GM12891 (cell line): ENCODE measurements around the gene KLLN.
"Not testable (repeated sequence)": the region's sequence is repeated elsewhere in the genome, so short reads cannot be mapped to it uniquely, and the experiment has no call there.

Experiments
- DNase-seq: peaks from one replicate; pipeline ENCODE4 v3.0.0; 2011; ENCODE audit warnings: low spot score; ENCODE audit not compliant: insufficient read length
- FAIRE-seq: peaks from 2 replicates; lab custom pipeline; 2011; peaks lifted over from hg19 to GRCh38; lab: Jason Lieb, UNC
- PAX5 ChIP-seq: IDR thresholded peaks from 2 replicates; pipeline ENCODE4 v1.6.1; 2011; ENCODE audit warnings: low read length, moderate library complexity, mild to moderate bottlenecking; ENCODE audit not compliant: insufficient read depth, severe bottlenecking
- POLR2A ChIP-seq: IDR thresholded peaks from 2 replicates; pipeline ENCODE4 v1.6.1; 2011; ENCODE audit warnings: low read depth, low read length, control low read depth
- POLR2AphosphoS5 ChIP-seq: IDR thresholded peaks from 2 replicates; pipeline ENCODE4 v1.6.1; 2011; ENCODE audit warnings: low read depth, low read length, control low read depth
- POU2F2 ChIP-seq: IDR thresholded peaks from 2 replicates; pipeline ENCODE4 v1.6.1; 2011; ENCODE audit warnings: low read depth, mild to moderate bottlenecking, control low read depth, low read length, moderate library complexity
- SPI1 ChIP-seq: IDR thresholded peaks from 2 replicates; pipeline ENCODE4 v1.6.1; 2011; ENCODE audit warnings: low read depth, low read length, control low read depth
- TAF1 ChIP-seq: IDR thresholded peaks from 2 replicates; pipeline ENCODE4 v1.6.1; 2011; ENCODE audit warnings: low read depth, low read length, control low read depth

KLLN gene

DNA sequence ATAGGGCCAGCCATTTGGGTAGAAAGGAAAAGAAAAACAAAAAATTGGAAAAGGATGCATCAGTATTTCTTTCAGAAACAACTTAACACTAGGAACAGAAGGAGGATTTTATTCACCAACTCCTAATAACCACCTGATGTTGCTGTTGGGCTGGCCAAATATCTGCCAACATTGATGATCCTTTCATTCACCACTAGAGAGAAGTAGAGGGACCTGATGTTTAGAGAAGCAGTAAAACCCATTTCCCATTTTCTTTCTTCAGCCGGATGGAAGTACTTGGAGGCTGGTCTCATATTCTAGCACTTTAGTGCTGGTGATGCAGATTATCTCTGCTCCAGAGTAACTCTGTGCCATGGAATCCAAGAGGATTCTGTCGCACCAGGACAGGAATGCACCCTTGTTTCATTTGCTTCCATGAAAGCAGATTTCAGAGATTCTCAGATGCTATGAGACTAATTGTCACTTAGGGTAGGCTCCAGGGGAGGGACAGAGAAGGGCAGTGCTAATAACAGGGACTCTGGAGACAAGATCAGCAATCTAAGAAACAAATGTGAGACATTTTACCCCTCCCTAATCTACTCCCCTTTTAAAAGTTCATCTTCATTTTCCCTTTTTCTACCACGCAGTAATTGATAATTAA is 3.1 kb downstream of the KLLN start:
- peak; percentile 63 for TF ChIP-seq SPI1
- TF ChIP-seq PAX5, result no peak
- no peak for FAIRE-seq
- no peak for DNase-seq

DNA sequence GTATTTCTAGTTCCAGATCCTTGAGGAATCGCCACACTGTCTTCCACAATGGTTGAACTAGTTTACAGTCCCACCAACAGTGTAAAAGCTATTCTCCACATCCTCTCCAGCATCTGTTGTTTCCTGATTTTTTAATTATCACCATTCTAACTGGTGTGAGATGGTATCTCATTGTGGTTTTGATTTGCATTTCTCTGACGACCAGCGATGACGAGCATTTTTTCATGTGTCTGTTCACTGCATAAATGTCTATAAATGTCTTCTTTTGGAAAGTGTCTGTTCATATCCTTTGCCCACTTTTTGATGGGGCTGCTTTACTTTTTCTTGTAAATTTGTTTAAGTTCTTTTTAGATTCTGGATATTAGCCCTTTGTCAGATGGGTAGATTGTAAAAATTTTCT is 7.7 kb downstream of the KLLN start:
- DNase-seq, FAIRE-seq: not testable (repeated sequence)

DNA sequence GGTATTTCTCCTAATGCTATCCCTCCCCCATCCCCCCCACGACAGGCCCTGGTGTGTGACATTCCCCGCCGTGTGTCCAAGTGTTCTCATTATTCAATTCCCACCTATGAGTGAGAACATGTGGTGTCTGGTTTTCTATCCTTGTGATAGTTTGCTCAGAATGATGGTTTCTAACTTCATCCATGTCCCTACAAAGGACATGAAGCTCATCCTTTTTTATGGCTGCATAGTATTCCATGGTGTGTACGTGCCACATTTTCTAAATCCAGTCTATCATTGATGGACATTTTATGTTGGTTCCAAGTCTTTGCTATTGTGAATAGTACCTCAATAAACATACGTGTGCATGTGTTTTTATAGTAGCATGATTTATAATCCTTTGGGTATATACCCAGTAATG is 8.1 kb downstream of the KLLN start:
- FAIRE-seq, DNase-seq: not testable (repeated sequence)

DNA sequence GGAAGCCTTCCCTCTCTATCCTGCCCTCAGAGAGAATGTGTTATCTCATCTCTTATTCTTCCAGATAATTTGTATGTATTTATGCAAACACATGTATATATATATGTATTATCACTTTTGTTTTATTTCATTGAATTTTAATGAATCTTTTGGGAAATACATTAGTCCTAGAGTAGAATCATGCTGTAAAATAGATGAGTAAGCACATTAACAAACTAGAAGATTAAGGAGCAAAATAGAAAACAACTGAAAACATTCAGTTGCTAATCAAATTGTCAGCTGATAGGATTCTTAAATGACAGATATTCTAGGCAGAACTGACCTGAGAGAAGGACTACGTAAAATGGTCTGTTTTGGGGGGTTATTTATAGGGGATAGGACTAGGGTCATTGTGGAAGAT is 11.2 kb downstream of the KLLN start:
- no peak for TF ChIP-seq TAF1
- no peak for TF ChIP-seq POU2F2
- TF ChIP-seq PAX5, result no peak
- no peak for TF ChIP-seq POLR2AphosphoS5
- no peak for TF ChIP-seq SPI1
- DNase-seq (no peak), FAIRE-seq (no peak)

DNA sequence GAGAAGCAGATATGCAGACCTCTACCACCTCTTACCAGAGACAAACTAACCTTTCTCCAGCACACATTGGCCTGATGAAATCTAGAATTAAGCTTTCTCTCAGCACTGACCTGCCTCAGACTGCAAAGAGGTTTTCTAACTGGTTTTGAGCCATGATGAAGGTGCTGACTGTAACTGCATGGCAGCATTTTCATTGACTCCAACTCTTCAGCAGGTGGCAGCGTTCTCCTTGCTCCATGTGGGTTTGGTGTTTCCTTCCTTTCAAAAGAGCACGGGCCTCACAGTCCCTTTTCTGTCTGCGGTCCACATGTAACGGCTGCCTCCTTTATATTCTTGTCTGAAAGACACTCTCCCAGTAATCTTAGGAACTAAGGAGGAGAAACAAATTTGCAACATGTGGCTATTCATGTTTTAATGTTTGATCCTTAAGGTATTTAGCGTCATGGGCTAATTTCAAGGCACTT is 12.6 kb downstream of the KLLN start:
- TF ChIP-seq TAF1 (no peak), POLR2AphosphoS5 (no peak), SPI1 (no peak), POLR2A (no peak), POU2F2 (no peak), PAX5 (no peak)
- DNase-seq (no peak), FAIRE-seq (peak; percentile 98)

DNA sequence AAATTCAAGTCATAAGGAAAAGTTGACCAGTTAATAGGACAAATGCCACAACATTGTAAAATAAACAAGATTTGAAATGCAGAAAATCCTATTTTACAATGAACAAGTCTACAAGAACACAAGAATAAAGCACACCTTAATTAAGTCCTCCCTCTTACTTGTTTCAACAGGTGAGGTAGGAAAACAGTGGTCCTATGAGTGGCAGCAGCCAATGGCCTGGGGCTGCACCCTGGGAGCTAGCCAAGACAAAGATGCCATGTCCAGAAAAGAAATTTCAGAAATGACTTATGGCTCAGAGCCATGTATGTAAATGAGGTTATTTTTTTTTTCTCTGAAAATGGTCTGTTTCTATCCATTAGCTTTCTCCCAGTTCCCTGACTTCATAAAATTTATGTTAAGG is 14.3 kb downstream of the KLLN start:
- FAIRE-seq, result no peak
- TF ChIP-seq PAX5 (no peak), TAF1 (no peak), POLR2A (no peak), SPI1 (no peak), POLR2AphosphoS5 (no peak), POU2F2 (no peak)
- DNase-seq, result no peak

DNA sequence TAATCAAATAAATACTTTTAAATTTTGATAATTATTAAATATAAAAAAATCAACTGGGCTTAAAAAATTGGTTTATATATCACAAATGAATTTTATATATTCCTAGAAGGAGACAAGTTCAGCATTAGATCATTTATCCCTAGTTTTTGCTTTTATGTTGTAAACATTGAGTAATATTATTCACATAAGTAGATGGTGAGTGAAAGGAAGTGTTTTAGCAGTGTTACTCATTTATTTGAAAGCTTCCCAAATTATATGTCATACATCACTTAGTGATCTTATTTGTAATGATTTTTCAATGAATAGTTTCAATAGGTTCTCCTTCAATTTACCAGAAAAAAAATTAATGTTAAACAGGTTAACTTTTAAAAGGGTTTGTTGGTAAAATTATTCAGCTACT is 15.8 kb downstream of the KLLN start:
- FAIRE-seq, result no peak
- TF ChIP-seq SPI1 (no peak), POLR2A (no peak), POLR2AphosphoS5 (no peak), POU2F2 (no peak), PAX5 (no peak), TAF1 (no peak)
- DNase-seq, result no peak

DNA sequence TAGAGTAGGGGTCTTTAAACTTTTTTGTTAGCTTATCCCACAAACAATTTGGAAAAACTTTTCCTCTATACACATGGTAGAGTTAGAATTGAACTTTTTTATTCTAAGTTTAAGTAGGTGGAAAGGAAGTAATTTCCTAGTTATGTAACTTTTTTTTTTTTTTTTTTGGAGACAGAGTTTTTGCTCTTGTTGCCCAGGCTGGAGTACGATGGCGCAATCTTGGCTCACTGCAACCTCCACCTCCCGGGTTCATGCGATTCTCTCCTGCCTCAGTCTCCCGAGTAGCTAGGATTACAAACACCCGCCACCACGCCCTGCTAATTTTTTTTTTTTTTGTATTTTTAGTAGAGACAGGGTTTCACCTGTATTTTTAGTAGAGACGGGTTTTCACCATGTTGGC is 16.6 kb downstream of the KLLN start:
- DNase-seq, FAIRE-seq: not testable (repeated sequence)

DNA sequence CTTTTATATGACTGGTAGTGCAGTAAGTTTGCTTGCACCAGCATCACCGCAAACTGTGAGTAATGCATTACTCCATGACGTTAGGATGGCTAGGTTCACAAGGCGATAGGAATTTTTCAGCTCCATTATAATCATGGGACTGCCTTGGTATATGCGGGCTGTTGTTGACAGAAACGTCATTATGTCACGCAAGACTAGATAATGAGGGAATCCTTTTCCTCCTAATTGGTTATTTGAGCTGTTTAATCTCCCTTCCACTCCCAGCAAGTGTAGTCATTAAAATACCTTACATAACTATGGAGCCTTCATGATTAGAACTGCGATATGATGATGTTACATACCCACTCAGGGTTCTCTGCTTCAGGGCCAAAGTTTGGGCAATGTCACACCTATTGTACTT is 17.3 kb downstream of the KLLN start:
- FAIRE-seq (peak; percentile 72), DNase-seq (no peak)
- TF ChIP-seq POU2F2, result no peak
- no peak for TF ChIP-seq PAX5
- no peak for TF ChIP-seq TAF1
- no peak for TF ChIP-seq POLR2AphosphoS5
- TF ChIP-seq SPI1, result no peak
- TF ChIP-seq POLR2A, result no peak

DNA sequence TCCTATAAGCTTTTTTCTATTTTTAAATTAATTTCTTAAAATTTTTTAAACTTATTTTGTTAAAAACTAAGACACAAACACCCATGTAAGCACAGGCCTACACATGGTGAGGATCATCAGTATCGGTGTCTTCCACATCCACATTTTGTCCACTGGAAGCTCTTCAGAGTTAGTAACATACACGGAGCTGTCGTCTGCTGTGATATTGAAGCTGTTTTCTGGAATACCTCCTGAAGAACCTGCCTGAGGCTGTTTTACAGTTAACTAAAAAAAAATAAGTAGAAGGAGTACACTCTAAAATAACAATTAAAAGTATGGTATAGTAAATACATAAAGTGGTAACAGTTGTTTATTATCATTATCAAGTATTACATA is 17.7 kb downstream of the KLLN start:
- FAIRE-seq, result no peak
- TF ChIP-seq POLR2AphosphoS5 (no peak), POU2F2 (no peak), PAX5 (no peak), TAF1 (no peak), POLR2A (no peak), SPI1 (no peak)
- DNase-seq, result no peak

DNA sequence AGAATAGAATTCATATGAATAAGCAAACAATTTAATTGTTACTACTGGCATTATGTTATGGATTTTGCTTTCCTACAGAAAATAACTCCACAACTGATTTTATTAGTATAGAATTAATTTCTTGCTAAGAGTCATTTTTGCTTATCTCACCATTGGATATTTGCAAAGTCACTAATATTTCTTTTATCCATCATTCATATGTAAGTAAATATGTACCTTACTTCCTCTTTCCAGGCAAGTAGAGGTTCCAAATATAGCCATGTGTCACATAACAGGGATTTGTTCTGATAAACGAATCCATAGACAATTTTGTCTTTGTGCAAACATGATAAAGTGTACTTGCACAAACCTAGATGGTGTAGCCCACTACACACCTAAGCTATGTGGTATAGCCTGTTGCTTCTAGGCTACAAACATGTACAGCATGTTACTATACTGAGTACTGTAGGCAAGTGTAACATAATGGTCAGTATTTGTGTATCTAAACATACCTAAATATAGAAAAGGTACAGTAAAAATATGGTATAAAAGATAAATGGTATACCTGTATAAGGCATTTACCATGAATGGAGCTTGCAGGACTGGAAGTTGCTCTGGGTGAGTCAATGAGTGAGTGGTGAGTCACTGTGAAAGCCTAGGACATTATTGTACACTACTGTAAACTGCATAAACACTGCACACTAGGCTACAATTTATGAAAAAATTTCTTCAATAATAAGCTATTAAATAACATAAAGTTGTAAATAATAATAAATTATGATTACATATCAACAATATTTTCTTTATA is 18.3 kb downstream of the KLLN start:
- FAIRE-seq, result peak; percentile 61
- DNase-seq, result no peak
- TF ChIP-seq POLR2AphosphoS5, result no peak
- no peak for TF ChIP-seq PAX5
- TF ChIP-seq SPI1, result no peak
- no peak for TF ChIP-seq TAF1
- TF ChIP-seq POU2F2, result no peak
- no peak for TF ChIP-seq POLR2A
